KG1 (cell line): ENCODE data around the gene TGM6.
"Not testable (repeated sequence)": the region's sequence is repeated elsewhere in the genome, so short reads cannot be mapped to it uniquely, and the experiment has no call there.

Experiments
- DNase-seq: peaks from one replicate; lab custom pipeline; 2025; lab: John Stamatoyannopoulos, UW

The TGM6 gene

DNA sequence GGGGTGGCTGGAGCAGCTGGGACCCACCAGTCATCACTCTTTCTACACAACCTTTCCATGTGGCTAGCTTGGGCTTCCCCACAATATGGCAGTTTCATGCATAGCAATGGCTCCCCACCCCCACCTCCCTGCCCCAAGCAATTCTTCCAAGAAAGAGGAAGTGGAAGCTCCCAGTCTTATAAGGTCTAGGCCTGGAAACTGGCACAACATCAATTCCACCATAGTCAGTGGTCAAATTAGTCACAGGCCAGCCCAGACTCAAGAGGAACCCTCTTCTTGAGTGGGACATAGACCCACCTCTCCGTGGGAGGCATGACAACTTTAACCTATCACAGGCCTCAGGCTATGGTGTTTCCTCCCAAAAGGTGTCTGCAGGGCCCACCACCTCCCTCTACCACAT, 17.7 kb downstream of the TGM6 start:
- DNase-seq: no peak

DNA sequence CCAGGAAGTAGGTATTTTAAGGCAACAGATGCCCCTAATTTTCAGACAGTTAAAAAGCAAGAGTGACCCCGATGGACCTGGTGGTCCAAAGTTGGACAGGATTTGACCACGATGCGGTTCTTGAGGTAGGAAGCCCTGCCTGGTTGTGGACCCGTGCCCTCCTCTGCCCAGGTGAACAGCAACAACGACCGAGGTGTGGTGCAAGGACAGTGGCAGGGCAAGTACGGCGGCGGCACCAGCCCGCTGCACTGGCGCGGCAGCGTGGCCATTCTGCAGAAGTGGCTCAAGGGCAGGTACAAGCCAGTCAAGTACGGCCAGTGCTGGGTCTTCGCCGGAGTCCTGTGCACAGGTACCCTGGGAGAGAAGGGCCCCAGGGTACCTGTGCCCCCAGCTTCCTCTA, 18.7 kb downstream of the TGM6 start:
- no peak for DNase-seq

DNA sequence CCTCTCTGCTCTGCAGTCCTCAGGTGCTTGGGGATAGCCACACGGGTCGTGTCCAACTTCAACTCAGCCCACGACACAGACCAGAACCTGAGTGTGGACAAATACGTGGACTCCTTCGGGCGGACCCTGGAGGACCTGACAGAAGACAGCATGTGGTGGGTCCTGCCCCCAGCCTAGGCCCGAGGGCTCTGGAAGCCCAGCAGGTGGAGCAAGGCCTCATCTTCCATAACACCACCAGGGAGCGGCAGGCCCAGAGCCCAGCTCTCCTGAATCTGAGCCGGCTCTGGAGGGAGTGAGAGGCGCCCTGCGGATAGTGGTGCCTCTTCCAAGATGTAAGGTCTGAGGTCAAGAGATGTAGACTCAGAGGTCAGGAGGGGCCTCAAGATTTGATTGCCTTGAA, 19.6 kb downstream of the TGM6 start:
- no peak for DNase-seq

DNA sequence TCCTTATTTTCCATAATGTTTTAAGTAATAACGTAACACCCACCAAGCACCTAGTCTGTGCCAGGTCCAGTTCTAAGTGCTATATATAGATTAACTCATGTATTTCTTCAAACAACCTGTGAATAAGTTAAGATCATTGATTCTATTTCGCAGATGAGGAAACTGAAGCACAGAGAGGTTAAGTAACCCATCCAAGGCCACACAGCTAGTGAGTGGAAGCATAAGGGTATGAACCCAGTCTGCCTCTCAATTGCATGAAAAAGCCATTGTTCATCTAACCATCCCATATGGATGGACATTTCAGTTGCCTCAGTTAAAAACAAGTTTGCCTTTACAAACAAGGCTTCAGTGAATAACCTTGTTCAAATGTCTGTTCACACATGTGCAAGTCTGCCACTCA, 20.8 kb downstream of the TGM6 start:
- DNase-seq: no peak

DNA sequence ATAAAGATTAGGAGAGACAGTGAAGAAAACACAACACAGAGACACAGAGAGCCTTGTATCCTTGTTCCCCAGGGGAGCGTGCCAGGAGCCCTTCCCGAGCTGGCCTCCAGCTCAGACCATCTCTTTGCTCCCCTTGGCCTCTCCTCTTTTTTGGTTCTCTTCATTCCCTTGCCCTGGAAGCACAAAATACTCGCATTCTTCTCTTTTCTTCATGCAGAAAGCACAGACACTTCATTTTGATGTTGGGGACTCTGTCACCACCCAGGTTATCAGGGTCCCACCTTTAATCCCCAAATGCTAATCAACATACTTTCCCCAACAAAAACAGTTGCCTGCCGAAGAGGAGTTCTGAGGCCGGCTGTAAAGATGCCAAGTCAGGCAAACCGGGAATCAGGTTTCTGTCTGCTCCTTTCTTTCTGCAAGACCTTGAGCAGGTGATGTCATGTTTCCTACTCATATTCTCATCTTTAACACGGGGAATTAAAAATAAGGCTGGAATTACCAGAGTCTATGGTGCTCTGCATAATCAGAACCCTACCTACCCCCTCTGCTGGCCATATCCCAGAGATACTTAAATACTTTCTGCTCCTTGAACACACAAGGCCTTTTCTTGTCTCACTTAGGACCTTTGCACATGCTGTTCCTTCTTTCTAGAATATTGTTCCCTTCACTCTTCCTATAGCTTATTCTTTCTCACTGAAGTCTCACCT, 21.7 kb downstream of the TGM6 start:
- no peak for DNase-seq

DNA sequence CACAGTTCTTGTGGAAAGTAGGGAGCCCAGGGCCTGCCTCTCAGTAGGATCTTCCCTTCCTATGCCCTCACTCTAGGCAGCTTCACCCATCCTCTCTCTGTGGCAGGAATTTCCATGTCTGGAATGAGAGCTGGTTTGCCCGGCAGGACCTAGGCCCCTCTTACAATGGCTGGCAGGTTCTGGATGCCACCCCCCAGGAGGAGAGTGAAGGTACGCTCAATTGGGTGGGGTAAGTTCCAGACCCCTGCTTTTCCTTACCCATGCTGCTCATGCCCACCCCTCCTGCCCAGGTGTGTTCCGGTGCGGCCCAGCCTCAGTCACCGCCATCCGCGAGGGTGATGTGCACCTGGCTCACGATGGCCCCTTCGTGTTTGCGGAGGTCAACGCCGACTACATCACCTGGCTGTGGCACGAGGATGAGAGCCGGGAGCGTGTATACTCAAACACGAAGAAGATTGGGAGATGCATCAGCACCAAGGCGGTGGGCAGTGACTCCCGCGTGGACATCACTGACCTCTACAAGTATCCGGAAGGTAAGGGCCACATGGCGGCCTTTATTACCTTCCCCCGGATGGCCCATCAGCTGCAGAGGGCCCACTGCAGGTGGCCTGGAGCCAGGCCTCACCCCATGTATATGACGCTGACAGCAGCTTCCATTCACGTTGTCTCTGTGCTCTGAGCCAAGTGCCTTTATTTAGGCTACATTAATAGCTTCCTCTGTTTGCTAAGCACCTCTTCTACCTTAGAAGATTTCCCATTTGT, 22.8 kb downstream of the TGM6 start:
- no peak for DNase-seq

DNA sequence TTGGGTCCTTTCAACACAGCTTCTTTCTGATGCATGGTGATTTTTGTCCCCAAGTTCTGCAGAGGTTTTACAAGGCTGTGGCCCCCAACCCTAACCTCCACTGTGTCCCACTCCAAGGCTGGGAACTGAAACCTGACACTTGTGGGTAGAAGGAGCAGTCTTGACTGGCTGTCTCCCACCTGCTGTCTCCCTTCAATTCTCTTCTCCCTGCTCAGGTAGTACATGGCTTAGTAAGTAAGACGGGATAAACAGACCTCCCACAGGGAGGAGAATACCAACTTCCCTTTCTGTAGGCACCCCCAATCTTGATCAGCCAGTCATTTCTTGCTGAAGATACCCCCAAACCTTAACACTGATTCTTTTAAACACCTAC, 25.0 kb downstream of the TGM6 start:
- no peak for DNase-seq

DNA sequence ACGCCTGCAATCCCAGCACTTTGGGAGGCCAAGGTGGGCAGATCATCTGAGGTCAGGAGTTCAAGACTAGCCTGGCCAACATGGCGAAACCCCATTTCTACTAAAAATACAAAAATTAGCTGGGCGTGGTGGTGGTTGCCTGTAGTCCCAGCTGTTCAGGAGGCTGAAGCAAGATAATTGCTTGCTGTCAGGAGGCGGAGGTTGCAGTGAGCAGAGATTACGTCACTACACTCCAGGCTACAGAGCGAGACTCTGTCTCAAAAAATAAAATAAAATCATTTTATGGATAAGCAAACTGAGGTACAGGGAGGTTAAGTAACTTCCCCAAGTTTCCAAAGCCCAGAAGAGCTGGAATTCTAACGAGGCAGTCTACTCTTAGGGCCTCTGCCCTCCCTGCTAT, 26.7 kb downstream of the TGM6 start:
- not testable (repeated sequence) for DNase-seq

DNA sequence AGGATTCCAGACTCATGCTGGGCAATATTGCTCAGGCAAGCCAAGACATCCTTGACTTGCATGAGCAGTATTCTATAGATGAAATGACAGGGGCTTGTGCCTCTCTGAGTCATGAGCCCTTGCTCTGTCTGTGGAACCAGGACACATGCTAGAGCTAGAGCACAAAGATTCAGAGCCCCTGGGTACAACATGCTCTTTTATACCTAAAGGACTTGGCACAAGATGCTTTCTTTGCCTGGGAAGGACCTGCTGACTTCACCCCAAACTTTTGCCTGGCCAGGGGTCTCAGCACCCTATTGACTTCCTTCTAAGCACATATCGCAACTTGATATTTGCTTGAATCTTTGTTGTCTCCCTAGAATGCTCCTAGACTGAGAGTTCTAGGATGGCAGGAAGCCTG, 27.4 kb downstream of the TGM6 start:
- no peak for DNase-seq

DNA sequence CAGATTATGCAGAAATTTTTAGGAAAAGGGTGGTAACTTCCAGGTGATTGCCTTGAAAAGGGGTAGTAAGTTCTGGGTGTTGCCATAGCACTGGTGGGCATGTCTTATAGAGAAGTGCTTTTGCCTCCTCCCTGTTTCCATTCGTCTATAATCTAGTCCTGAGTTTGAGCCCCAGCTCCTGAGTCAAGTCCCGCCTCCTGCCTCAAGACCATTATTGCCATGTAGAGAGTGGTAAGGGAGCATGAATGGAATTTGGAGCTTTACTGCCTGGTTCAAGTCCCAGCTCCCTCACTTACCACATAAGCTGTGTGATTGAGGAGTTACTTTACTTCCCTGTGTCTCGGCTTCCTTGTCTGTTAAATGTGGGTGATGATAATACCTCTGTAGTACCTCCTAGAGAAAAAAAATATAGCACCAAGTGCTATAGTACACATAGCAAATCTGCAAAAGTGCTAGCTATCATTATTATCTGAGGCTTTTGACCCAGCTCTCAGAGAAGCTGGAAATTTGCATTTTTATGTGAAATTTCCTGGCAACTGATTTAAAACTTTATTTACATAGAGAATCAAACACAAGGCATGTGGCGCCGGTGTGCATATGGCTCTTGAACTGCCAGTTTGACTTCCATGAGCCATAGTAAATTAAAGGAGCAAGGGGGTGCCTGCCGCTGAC, 36.0 kb downstream of the TGM6 start:
- no peak for DNase-seq

DNA sequence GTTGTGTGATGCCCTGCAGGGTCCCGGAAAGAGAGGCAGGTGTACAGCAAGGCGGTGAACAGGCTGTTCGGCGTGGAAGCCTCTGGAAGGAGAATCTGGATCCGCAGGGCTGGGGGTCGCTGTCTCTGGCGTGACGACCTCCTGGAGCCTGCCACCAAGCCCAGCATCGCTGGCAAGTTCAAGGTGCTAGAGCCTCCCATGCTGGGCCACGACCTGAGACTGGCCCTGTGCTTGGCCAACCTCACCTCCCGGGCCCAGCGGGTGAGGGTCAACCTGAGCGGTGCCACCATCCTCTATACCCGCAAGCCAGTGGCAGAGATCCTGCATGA, 36.5 kb downstream of the TGM6 start:
- DNase-seq: no peak

DNA sequence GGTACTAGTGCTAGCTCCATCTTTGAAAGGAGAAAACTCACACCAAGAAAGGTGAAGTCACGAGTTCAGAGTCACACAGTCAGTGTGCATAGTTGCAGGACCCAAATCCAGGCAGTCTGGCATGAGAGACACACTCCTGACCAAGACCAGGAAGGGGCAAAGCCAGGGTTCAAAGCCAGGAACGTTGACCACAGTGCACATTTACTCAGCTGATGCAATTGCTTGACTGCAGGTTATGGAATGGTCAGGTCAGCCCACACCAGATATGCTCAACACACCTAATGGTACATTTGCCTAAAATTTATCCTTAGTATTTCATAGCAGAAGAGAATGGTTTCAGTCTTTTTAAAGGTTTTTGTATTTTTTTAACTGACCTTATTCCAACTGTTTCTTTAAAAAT, 37.7 kb downstream of the TGM6 start:
- no peak for DNase-seq

DNA sequence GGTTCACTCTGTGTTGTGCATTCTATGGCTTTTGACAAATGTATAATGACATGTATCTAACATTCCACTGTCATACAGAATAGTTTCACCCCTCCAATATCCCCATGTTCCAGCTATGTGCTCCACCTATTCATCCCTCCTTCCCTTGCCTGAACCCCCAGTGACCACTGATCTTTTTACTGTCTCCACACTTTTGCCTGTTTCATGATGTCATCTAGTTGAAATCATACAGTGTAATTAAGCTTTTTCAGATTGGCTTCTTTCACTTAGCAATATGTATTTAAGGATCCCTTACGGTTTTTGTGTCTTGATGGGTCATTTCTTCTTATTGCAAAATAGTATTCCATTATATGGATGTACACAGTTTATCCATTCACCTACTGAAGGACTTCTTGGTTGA, 39.8 kb downstream of the TGM6 start:
- no peak for DNase-seq

DNA sequence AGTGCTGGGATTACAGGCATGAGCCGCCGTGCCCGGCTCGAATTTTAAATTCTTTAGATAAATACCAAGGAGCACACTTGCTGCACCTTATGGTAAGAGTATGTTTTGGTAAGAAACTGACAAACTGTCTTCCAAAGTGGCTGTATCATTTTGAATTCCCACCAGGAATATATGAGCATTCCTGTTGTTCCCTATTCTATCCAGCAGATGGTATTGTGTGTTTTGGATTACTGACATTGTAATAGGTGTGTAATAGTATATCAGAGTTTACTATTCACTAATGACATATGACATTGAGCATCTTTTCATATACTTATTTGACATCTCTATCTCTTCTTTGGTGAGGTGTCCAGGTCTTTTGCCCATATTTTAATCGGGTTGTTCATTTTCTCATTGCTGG, 40.5 kb downstream of the TGM6 start:
- DNase-seq: no peak

DNA sequence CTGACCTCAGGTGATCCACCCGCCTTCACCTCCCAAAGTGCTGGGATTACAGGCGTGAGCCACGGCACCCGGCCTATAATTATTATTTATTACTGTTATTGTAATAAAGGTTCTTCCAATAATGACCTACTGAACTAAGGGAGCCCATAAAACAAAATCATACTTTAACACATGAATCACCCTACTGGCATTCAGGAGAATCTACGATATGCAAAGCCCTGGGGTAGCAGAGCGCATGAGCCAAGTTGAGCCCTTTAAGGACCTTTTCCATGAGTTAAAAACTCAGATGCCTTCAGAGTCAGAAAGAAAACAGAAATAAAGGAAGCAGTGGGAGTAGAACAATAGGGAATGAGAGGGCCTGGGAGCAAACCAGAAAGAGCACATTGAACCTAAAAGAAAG, 48.4 kb downstream of the TGM6 start:
- DNase-seq: no peak

DNA sequence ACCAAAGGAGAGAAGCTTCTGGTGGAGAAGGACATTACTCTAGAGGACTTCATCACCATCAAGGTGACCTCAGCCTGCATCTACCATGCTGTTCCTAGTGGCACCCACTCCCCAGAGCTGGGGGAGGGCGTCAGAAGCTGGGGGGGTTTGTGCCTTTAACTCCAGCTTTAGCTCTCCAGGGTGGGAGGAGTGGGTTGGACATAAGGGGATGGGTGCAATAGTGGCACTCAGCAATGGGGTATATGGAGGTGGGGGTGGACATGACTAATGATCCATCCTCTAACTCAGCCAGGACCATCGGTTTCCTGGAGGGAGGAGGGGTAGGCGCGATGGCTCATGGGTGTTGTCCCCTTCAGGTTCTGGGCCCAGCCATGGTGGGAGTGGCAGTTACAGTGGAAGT, 49.8 kb downstream of the TGM6 start:
- DNase-seq: no peak

DNA sequence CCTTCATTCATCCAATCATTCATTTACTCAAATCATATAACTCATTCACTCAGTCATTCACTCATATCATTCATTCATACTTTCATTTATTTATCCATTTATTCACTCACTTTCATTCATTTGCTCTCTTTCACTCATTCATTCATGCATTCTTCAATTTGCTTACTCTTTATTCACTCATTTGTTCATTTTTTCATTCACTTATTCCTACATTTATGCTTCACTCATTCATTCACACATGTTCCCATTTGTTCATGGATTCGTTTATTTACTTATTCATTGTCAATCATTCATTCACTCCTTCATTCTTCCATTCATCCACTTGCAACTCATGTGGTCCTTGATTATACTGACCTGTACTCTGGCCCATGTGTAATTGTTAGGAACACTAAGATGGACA, 50.5 kb downstream of the TGM6 start:
- no peak for DNase-seq

DNA sequence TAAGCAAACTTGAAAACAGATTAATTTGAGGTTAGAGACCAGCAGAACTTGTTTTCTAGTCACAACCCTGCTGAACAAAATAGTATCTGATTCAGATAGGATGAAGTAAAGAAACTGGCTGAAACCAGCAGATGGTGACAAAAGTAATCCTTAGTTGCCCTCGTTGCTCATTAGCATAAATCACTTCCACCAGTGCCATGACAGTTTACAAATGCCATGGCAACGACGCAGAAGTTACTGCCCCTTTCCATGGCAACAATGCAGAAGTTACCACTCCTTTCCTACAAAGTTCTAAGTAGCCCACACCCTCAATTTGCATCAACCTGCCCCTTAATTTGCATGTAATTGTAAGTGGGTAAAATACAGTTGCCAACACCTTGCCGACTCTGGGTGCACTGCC, 66.1 kb downstream of the TGM6 start:
- DNase-seq: no peak

DNA sequence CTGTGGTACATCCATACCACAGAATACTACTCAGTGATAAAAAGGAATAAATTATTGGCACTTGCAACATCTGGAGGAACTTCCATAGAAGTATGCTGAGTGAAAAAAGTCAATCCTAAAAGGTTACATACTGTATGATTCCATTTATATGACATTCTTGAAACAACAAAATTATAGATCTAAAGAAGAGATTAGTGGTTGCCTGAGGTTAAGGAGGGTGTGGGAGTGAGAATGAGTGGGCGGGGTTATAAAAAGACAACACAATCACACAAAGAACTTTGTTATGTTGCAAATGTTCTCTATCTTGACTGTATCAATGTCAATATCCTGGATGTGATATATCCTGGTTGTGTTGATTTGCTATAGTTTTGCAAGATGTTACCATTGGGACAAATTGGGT, 68.7 kb downstream of the TGM6 start:
- DNase-seq: no peak

DNA sequence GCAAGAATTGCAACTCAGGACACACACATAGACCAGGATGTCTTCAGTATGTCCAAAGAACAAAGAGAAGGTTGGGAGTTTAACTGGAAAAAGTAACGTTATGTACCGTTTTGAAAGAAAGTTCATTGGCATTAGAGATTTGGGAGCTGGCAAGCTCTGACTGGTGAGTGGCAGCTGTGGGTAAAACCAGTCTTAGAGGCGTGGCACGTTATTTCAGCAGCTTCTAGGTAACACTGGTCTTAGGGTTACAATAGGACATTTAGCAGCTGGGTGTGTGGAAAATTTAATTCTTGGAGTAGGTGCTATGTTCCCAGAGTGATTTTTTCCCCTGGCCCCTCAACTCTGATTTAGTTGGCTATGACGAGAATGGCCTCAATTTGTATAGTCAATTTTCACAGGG, 70.7 kb downstream of the TGM6 start:
- DNase-seq: no peak

DNA sequence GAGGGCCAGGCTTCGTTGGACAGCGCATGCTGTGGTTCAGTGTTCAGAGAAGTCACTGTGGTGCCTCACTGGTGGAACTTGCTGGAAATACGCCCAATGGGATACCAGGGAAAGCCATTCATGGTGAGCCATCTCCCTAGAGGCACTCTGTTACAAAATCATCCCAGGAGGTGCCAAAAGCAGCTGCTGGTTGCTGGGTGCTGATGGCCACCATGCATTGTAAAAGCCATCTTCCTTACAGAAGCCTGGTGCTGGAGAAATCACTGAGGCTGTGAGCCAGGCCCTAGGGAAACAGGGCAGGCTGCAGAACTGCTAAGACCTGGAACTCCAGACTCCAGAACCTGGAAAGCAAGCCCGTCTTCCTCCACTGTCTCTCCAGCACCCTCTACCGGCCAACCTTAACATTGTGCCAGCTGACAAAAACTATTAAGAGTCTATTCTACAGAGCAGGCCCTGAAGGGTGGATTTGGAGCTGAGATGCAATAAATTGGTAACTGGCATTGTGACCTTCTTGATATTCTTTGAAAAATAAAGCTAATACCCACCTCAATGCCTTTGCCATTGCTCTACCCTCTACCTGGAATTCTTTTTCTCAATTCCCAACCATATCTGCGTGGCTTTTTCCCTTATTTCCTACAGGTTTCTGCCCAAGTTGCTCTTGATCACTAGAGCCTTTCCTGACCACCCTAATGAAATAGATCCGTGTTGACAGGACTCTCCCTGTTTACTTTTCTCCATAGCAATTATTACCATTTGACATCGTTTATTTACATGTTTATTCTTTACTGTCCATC, 71.4 kb downstream of the TGM6 start:
- peak; percentile 39 for DNase-seq

DNA sequence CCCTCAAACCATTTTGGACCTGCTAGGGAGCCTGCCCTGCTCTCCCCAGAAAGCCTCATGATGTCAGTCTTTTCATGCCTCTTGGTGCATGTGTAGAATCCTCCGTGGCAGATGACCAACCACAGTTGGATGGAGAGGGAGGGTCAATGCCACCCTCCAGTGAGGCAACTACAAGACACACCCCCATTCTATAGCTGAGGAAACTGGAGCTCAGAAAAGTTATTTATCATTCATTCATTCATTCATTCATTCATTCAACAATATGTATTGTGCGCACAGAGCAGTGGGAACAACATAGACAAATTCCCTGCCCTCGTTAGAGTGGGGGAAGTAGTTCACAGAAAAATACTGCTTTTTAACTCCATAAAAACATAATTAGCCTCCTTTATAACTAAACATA, 73.1 kb downstream of the TGM6 start:
- DNase-seq: no peak
